HTR-8/SVneo (cell line): ENCODE results near the gene ZNF212.
"Not testable (repeated sequence)": the region's sequence is repeated elsewhere in the genome, so short reads cannot be mapped to it uniquely, and the experiment has no call there.

Source experiments
- DNase-seq: peaks from one replicate; pipeline ENCODE4 v3.0.0; 2011; ENCODE audit warnings: low spot score, mixed read lengths; ENCODE audit not compliant: insufficient read length
- FAIRE-seq: peaks from 2 replicates; lab custom pipeline; 2011; peaks lifted over from hg19 to GRCh38; lab: Jason Lieb, UNC

ZNF212 gene

GRCh38 chr7:149218469-149219420 is 20.7 kb upstream of the ZNF212 start:
- no peak for FAIRE-seq

GRCh38 chr7:149220534-149220933 is 18.9 kb upstream of the ZNF212 start:
- DNase-seq (peak; percentile 44), FAIRE-seq (no peak)

More at GRCh38 chr7:149218469-149219420, 20.7 kb upstream of the ZNF212 start:
- no peak for DNase-seq

- FAIRE-seq (no peak), DNase-seq (no peak)
These were observed 16.3 kb upstream of the ZNF212 start for GRCh38 chr7:149223176-149223575.

- DNase-seq (no peak), FAIRE-seq (no peak)
These were observed 15.7 kb upstream of the ZNF212 start for GRCh38 chr7:149223761-149224160.

- DNase-seq (no peak), FAIRE-seq (no peak)
These were observed 15.1 kb upstream of the ZNF212 start for GRCh38 chr7:149224352-149224751.

GRCh38 chr7:149225106-149225505 is 14.3 kb upstream of the ZNF212 start:
- DNase-seq, result no peak
- no peak for FAIRE-seq

GRCh38 chr7:149225656-149226055 is 13.8 kb upstream of the ZNF212 start:
- DNase-seq (no peak), FAIRE-seq (no peak)

GRCh38 chr7:149226366-149226765 is 13.1 kb upstream of the ZNF212 start:
- DNase-seq, FAIRE-seq: not testable (repeated sequence)

- FAIRE-seq, result no peak
- DNase-seq, result no peak
These were observed 12.5 kb upstream of the ZNF212 start for GRCh38 chr7:149226840-149227494.

- no peak for FAIRE-seq
- DNase-seq, result no peak
These were observed 10.5 kb upstream of the ZNF212 start for GRCh38 chr7:149228831-149229471.

- no peak for FAIRE-seq
- no peak for DNase-seq
These were observed 9.9 kb upstream of the ZNF212 start for GRCh38 chr7:149229526-149229925.

- no peak for FAIRE-seq
- DNase-seq, result no peak
These were observed 7.1 kb upstream of the ZNF212 start for GRCh38 chr7:149232362-149232761.

- FAIRE-seq, result not testable (repeated sequence)
- peak; percentile 55 for DNase-seq
These were observed 5.7 kb upstream of the ZNF212 start for GRCh38 chr7:149233655-149234204.

- FAIRE-seq (no peak), DNase-seq (no peak)
These were observed 1.9 kb upstream of the ZNF212 start for GRCh38 chr7:149237502-149237901.

GRCh38 chr7:149238051-149238450 is 1.4 kb upstream of the ZNF212 start:
- FAIRE-seq (no peak), DNase-seq (no peak)

- DNase-seq (no peak), FAIRE-seq (no peak)
These were observed 1.2 kb downstream of the ZNF212 start for GRCh38 chr7:149240637-149241036.

GRCh38 chr7:149241696-149242095 is 2.2 kb downstream of the ZNF212 start:
- no peak for DNase-seq
- no peak for FAIRE-seq

- FAIRE-seq, result no peak
These were observed 5.8 kb downstream of the ZNF212 start for GRCh38 chr7:149245244-149245643.

GRCh38 chr7:149245744-149246143 is 6.3 kb downstream of the ZNF212 start:
- FAIRE-seq, result no peak

More at GRCh38 chr7:149245244-149245643, 5.8 kb downstream of the ZNF212 start:
- no peak for DNase-seq

GRCh38 chr7:149248777-149249176 is 9.3 kb downstream of the ZNF212 start:
- FAIRE-seq (no peak), DNase-seq (no peak)

More at GRCh38 chr7:149245744-149246143, 6.3 kb downstream of the ZNF212 start:
- DNase-seq, result no peak
